ENCODE measurements around the gene ADD1.
"Not testable (repeated sequence)": the region's sequence is repeated elsewhere in the genome, so short reads cannot be mapped to it uniquely, and the experiment has no call there.

The ADD1 gene

GRCh38 chr4:2949782-2950125 is 106.1 kb downstream of the ADD1 start:
- DNase-seq (no peak), ATAC-seq (replicated peaks) (no peak)
- Mint-ChIP-seq H3K4me1 (ENCODE audit: low read depth in 2 of 2) (peaks cover 5% of the 10 kb centered on the region in 2 donors), H3K4me3 (no peak overlapping the region), H3K27ac (peak overlapping the region in 1 of 2 donors; percentile 56), H3K27me3 (no peaks in the 10 kb centered on the region), H3K36me3 (ENCODE audit: insufficient read depth) (peaks cover 94% of the 10 kb centered on the region), H3K9me3 (no peaks in the 10 kb centered on the region)

GRCh38 chr4:2950221-2950989 is 106.8 kb downstream of the ADD1 start:
- Mint-ChIP-seq H3K27me3 (no peaks in the 10 kb centered on the region), H3K4me1 (ENCODE audit: low read depth in 2 of 2) (peaks cover 7 to 8% of the 10 kb centered on the region in 2 donors), H3K4me3 (no peak overlapping the region), H3K36me3 (ENCODE audit: insufficient read depth) (peaks cover 94% of the 10 kb centered on the region), H3K27ac (peak overlapping the region in 1 of 2 donors; percentile 56), H3K9me3 (no peaks in the 10 kb centered on the region)
- ATAC-seq (replicated peaks) (no peak), DNase-seq (no peak)

GRCh38 chr4:2953496-2953895 is 109.9 kb downstream of the ADD1 start:
- Mint-ChIP-seq H3K27me3 (no peaks in the 10 kb centered on the region), H3K9me3 (no peaks in the 10 kb centered on the region), H3K4me3 (no peak overlapping the region), H3K36me3 (ENCODE audit: insufficient read depth) (peaks cover 92% of the 10 kb centered on the region), H3K4me1 (ENCODE audit: low read depth in 2 of 2) (peaks cover 16% of the 10 kb centered on the region in 2 donors), H3K27ac (peak overlapping the region; percentile 75 to 77)
- no peak for DNase-seq
- ATAC-seq (replicated peaks), result no peak

GRCh38 chr4:2954358-2955185 is 110.9 kb downstream of the ADD1 start:
- H3K27me3 Mint-ChIP-seq, result no peaks in the 10 kb centered on the region
- H3K4me1 Mint-ChIP-seq (ENCODE audit: low read depth in 2 of 2), result peaks cover 17 to 24% of the 10 kb centered on the region in 2 donors
- DNase-seq (peak in 1 of 3 experiments; percentile 38), ATAC-seq (replicated peaks) (peak; percentile 76)
- no peaks in the 10 kb centered on the region for H3K9me3 Mint-ChIP-seq
- H3K36me3 Mint-ChIP-seq (ENCODE audit: insufficient read depth), result peaks cover 89% of the 10 kb centered on the region
- H3K27ac Mint-ChIP-seq, result peak overlapping the region; percentile 75 to 77
- H3K4me3 Mint-ChIP-seq, result peak overlapping the region in 1 of 2 donors; percentile 46

- DNase-seq, result peak in 1 of 3 experiments; percentile 27
- H3K27me3 Mint-ChIP-seq; ATAC-seq (replicated peaks); H3K9me3 Mint-ChIP-seq: not testable (repeated sequence)
- Mint-ChIP-seq H3K4me3 (peak overlapping the region in 1 of 2 donors; percentile 46), H3K4me1 (ENCODE audit: low read depth in 2 of 2) (peaks cover 24 to 26% of the 10 kb centered on the region in 2 donors), H3K36me3 (ENCODE audit: insufficient read depth) (peaks cover 86% of the 10 kb centered on the region), H3K27ac (peak overlapping the region; percentile 75 to 77)
These were observed 111.8 kb downstream of the ADD1 start for GRCh38 chr4:2955186-2956044.

GRCh38 chr4:2958446-2958845 is 114.8 kb downstream of the ADD1 start:
- no peaks in the 10 kb centered on the region for H3K27me3 Mint-ChIP-seq
- H3K36me3 Mint-ChIP-seq (ENCODE audit: insufficient read depth), result peaks cover 73% of the 10 kb centered on the region
- peaks cover 37 to 44% of the 10 kb centered on the region in 2 donors for H3K4me1 Mint-ChIP-seq (ENCODE audit: low read depth in 2 of 2)
- H3K9me3 Mint-ChIP-seq, result no peaks in the 10 kb centered on the region
- ATAC-seq (replicated peaks), result no peak
- no peak for DNase-seq
- H3K4me3 Mint-ChIP-seq, result no peak overlapping the region
- peak overlapping the region in 1 of 2 donors; percentile 77 for H3K27ac Mint-ChIP-seq

- H3K36me3 Mint-ChIP-seq (ENCODE audit: insufficient read depth), result peaks cover 59% of the 10 kb centered on the region
These were observed 116.8 kb downstream of the ADD1 start for GRCh38 chr4:2960450-2960849.

GRCh38 chr4:2961421-2961810 is 117.8 kb downstream of the ADD1 start:
- Mint-ChIP-seq H3K9me3 (no peaks in the 10 kb centered on the region), H3K4me3 (peak overlapping the region; percentile 83 to 86), H3K36me3 (ENCODE audit: insufficient read depth) (peaks cover 50% of the 10 kb centered on the region), H3K27me3 (no peaks in the 10 kb centered on the region), H3K4me1 (ENCODE audit: low read depth in 2 of 2) (peaks cover 33 to 42% of the 10 kb centered on the region in 2 donors), H3K27ac (peak overlapping the region; percentile 94 to 97)
- DNase-seq, result no peak
- ATAC-seq (replicated peaks), result no peak

More at GRCh38 chr4:2960450-2960849, 116.8 kb downstream of the ADD1 start:
- H3K4me1 Mint-ChIP-seq (ENCODE audit: low read depth in 2 of 2), result peaks cover 34 to 42% of the 10 kb centered on the region in 2 donors
- DNase-seq; H3K27me3 Mint-ChIP-seq; ATAC-seq (replicated peaks); H3K9me3 Mint-ChIP-seq: not testable (repeated sequence)
- peak overlapping the region in 1 of 2 donors; percentile 50 for H3K4me3 Mint-ChIP-seq
- peak overlapping the region in 1 of 2 donors; percentile 28 for H3K27ac Mint-ChIP-seq

GRCh38 chr4:2961811-2962441 is 118.3 kb downstream of the ADD1 start:
- DNase-seq, result peak; percentile 20 to 47 (median 24)
- H3K4me3 Mint-ChIP-seq, result peak overlapping the region; percentile 83 to 86
- H3K27me3 Mint-ChIP-seq, result no peaks in the 10 kb centered on the region
- peaks cover 45% of the 10 kb centered on the region for H3K36me3 Mint-ChIP-seq (ENCODE audit: insufficient read depth)
- H3K9me3 Mint-ChIP-seq, result no peaks in the 10 kb centered on the region
- ATAC-seq (replicated peaks), result peak; percentile 20
- H3K4me1 Mint-ChIP-seq (ENCODE audit: low read depth in 2 of 2), result peaks cover 31 to 42% of the 10 kb centered on the region in 2 donors
- peak overlapping the region; percentile 94 to 97 for H3K27ac Mint-ChIP-seq

GRCh38 chr4:2962614-2963174 is 119.0 kb downstream of the ADD1 start:
- Mint-ChIP-seq H3K4me1 (ENCODE audit: low read depth in 2 of 2) (peaks cover 31 to 39% of the 10 kb centered on the region in 2 donors), H3K27me3 (no peaks in the 10 kb centered on the region), H3K9me3 (no peaks in the 10 kb centered on the region), H3K4me3 (peak overlapping the region; percentile 83 to 86), H3K36me3 (ENCODE audit: insufficient read depth) (peaks cover 39% of the 10 kb centered on the region), H3K27ac (peak overlapping the region; percentile 94 to 97)
- DNase-seq (no peak), ATAC-seq (replicated peaks) (peak; percentile 26)

GRCh38 chr4:2963175-2963965 is 119.7 kb downstream of the ADD1 start, which contains the start of the genes GRK4 and NOP14:
Gene GRK4 (plus strand): TSS chr4:2963571. CDS start chr4:2964071, 500 bp downstream.
Gene NOP14 (minus strand): TSS chr4:2963406. CDS start chr4:2963319, 87 bp downstream.
- H3K27me3 Mint-ChIP-seq, result no peaks in the 10 kb centered on the region
- ATAC-seq (replicated peaks) (peak; percentile 89), DNase-seq (peak; percentile 93 to 97 (median 96))
- peak within 1 kb of the TSS; percentile 94 to 97 for H3K27ac Mint-ChIP-seq
- peak within 1 kb of the TSS; percentile 83 to 86 for H3K4me3 Mint-ChIP-seq
- no peaks in the 10 kb centered on the region for H3K9me3 Mint-ChIP-seq
- H3K36me3 Mint-ChIP-seq (ENCODE audit: insufficient read depth), result peaks cover 33% of the 10 kb centered on the region
- peaks cover 26 to 35% of the 10 kb centered on the region in 2 donors for H3K4me1 Mint-ChIP-seq (ENCODE audit: low read depth in 2 of 2)
